Astrocyte of the spinal cord (primary cell): ENCODE measurements around the gene USP7.
A peak's percentile ranks its signal among the peaks of the same experiment; 100 is the strongest.
"Not testable (repeated sequence)": the region's sequence is repeated elsewhere in the genome, so short reads cannot be mapped to it uniquely, and the experiment has no call there.

Source experiments
- DNase-seq: peaks from one replicate; pipeline ENCODE4 v3.0.0; 2011; ENCODE audit warnings: low read depth, low spot score
- H3K4me3 ChIP-seq: 2 replicates; pipeline ENCODE4 v1.5.1; 2011; ENCODE audit warnings: low read depth, mild to moderate bottlenecking, low read length, moderate library complexity
- CTCF ChIP-seq: IDR thresholded peaks from 2 replicates; pipeline ENCODE4 v1.5.1; 2012; ENCODE audit warnings: low read depth, mild to moderate bottlenecking, low read length, inconsistent platforms
- in situ Hi-C: cut with HindIII; loops from 2 replicates; pipeline ENCODE4 v1.10.0; 2017; ENCODE audit warnings: low sequenced_read_pairs

Gene USP7

DNA sequence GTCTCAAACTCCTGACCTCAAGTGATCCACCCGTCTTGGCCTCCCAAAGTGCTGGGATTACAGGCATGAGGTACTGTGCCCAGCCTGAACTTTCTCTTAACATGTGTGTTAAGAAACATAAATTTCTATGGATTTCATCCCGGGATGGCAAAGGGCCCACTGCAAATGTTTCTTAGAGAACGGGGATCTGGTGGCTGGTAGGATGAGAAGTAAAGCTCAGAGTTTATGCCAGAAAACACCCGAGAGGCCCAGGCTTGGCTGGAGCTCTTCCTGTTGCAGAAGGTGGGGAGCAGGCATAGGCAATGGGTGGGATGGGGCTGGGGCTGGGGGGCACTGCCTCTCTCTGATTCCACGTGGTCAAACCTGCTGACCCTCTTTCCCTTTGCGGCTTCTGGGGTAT is 89.3 kb downstream of the USP7 start:
- in situ Hi-C loops: no loop called here
- no peak for DNase-seq
- no peak for TF ChIP-seq CTCF
- no peak overlapping the region for H3K4me3 ChIP-seq

GRCh38 chr16:8873866-8874195 is 89.9 kb downstream of the USP7 start:
- H3K4me3 ChIP-seq, in situ Hi-C loops, DNase-seq: not testable (repeated sequence)

DNA sequence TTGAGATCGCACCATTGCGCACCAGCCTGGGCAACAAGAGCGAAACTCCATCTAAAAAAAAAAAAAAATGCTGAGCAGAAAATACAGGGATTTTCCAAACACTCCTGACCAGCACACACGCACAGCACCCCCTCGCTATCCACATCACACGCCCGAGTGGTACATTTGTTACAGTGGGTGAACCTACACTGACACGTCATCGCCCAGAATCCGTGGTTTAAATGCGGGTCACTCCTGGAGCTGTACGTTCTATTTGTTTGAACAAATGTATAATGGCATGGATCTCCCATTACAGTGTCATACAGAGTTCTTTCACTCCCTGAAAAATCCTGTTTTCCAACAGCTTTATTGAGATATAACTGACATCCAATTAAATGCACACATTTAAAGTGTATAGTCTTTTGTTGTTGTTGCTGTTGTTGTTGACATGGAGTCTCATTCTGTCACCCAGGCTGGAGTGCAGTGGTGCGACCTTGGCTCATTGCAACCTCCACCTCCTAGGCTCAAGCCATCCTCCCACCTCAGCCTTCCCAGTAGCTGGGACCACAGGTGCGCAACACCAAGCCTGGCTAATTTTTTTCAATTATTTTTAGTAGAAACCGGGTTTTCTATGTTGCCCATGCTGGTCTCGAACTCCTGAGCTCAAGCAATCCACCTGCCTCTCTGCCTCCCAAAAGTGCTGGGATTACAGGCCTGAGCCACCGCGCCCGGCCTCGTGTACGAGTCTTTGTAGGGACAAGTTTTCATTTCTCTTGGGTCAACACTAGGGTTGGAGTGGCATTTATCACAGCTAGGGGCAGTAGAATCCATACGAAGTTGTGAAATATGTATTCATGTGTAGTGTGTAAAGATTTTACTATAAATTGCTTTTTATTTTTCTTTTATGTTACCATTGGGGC is 90.5 kb downstream of the USP7 start:
- in situ Hi-C loops: no loop called here
- DNase-seq: no peak
- TF ChIP-seq CTCF: peak; percentile 6
- H3K4me3 ChIP-seq: no peak overlapping the region

GRCh38 chr16:8872071-8872470 is 91.6 kb downstream of the USP7 start:
- in situ Hi-C loops: no loop called here
- no peak for TF ChIP-seq CTCF
- no peak overlapping the region for H3K4me3 ChIP-seq
- DNase-seq: no peak

DNA sequence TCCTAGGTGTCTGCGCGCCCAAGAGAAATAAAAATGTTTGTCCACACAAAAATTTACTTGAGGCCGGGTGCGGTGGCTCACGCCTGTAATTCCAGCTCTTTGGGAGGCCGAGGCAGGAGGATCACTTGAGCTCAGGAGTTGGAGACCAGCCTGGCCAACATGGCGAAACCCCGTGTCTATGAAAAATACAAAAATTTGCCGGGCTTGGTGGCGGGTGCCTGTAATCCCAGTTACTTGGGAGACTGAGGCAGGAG is 93.8 kb downstream of the USP7 start:
- in situ Hi-C loops, DNase-seq: not testable (repeated sequence)

DNA sequence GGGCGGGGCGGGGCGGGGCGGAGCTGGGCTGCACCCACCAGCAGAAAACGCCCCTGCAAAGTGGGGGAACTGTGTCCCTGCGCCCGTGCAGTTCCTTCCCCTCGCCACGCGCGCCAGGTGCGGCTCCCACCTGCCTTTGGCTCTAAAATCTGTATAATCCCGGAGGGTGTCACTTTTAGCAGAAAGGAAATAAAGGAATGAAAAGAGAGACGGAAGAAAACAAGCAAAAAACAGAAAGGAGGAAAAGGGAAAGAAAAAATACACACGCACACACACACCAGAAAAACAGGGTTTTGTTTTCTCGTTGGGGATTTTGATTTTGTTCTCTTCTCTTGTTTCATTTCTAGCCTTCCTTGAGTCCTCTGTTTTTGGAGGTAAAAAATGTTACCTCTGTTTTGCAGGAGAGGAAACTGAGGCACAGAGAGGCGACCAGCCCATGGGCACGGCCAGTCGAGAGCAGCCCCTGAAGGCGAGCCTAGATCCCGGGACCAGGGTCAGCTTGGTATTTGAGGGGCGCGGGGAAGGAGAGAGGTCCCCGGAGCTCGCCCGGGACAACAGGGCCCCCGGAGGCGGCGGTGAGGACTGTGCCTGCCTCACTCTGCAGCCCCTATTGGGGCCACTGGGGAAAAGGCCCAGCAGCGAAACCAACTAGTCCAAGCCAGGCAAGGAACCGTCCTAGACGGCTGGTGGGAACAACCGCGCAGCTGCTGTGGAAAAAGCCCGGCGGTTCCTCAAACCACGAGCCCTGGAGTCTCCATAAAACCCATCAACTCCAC is 94.3 kb downstream of the USP7 start:
- H3K4me3 ChIP-seq: peak overlapping the region; percentile 54
- in situ Hi-C loops: no loop called here
- no peak for DNase-seq
- no peak for TF ChIP-seq CTCF

More for the DNA sequence above, 93.8 kb downstream of the USP7 start:
- H3K4me3 ChIP-seq: not testable (repeated sequence)

DNA sequence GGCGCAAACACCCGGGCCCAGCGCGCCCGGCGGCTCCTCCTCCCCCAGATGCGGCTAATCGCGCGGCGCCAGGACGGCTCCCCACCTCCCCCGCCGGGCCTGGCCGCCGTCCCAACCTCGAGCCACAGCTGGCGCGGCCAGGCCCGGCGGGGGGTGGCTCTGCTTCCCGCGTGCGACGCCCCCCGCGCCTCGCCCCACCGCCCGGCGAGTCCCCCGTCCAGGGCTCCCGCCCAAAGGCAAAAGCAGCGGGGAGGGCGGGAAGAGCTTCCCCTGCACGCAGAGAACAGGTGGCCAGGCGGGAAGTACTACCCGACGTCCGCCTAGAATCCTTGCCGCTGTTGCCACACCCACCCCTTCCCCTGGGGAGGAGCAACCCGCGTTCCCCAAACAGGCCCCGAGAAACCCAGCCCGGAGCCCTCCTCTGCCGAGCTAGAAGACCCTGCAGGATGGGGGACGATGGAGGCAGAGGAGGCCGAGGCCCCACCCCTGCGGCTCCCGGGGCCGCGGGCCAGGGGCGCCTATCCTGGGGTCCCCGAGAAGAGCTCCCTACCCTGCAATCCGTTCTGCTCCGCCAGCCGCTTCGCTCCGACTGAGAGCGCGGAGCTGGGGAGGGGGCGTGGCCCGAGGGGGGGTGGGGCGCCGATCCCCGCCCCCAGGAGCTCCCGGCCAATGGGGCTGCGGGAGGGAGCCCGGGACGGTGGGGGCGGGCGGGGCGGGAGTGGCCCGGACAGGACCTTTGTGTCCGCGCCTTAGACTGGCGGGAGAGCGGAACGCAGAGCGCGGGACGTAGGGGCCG is 95.1 kb downstream of the USP7 start, which contains the start of gene CARHSP1:
TSS of gene CARHSP1 (minus strand) at position 591 of the 796 bp plus-strand sequence. CDS start 9,678 bp downstream, outside the sequence.
- H3K4me3 ChIP-seq: peak within 1 kb of the TSS; percentile 75
- DNase-seq: peak; percentile 92
- in situ Hi-C loops: no loop called here
- no peak for TF ChIP-seq CTCF
